Measurements from ENCODE around the gene ORM1. TPM values are rescaled to one million over a fixed set of nuclear protein-coding genes. Genes with fewer than 3 reads are reported as not detected.
A peak's percentile ranks its signal among the peaks of the same experiment; 100 is the strongest.

ORM1 gene
- total RNA-seq, 1 donor from 2014 or later, result 9.2 TPM

DNA sequence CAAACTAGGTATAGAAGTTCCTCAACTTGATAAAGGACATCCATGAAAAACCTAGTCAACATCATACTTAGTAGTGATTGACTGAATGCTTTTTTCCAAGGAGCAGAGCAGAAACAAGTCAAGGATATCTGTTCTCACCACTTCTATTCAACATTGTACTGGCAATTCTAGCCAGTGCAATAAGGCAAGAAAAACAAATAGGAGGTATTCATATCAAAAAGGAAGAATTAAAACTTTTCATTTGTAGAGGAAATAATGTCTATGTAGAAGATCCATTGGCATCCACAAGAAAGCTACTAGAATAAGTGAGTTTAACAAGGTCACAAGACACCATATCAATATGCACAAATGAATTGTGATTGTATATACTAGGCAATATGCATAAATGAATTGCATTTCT lies 28.2 kb upstream of the ORM1 start:
- peaks cover 6% of the 10 kb centered on the region for H3K36me3 ChIP-seq
- intact Hi-C loops (cut with DNase I), result loop anchor here (10.0 kb wide), 1 partner anchor 190 kb away; no protein-coding TSS in a partner anchor

DNA sequence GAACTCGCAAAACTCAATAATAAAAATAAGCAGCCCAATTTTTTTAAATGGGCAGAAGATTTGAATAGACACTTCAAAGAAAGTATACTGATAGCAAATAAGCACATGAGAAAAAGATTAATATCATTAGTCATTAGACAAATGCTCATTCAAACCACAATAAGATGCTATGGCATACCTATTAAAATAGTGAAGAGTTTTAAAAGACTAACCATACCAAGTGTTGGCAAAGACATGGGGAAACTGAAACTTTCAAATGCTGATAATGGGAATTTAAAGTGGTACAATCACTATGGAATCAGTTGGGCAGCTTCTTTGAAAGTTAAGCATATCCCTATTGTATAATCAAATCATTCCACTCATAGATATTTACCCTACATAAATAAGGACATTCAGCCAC lies 26.6 kb upstream of the ORM1 start:
- TF ChIP-seq, protein P1, sequence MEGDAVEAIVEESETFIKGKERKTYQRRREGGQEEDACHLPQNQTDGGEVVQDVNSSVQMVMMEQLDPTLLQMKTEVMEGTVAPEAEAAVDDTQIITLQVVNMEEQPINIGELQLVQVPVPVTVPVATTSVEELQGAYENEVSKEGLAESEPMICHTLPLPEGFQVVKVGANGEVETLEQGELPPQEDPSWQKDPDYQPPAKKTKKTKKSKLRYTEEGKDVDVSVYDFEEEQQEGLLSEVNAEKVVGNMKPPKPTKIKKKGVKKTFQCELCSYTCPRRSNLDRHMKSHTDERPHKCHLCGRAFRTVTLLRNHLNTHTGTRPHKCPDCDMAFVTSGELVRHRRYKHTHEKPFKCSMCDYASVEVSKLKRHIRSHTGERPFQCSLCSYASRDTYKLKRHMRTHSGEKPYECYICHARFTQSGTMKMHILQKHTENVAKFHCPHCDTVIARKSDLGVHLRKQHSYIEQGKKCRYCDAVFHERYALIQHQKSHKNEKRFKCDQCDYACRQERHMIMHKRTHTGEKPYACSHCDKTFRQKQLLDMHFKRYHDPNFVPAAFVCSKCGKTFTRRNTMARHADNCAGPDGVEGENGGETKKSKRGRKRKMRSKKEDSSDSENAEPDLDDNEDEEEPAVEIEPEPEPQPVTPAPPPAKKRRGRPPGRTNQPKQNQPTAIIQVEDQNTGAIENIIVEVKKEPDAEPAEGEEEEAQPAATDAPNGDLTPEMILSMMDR (IDR thresholded peaks at IDR 0.05), result no peak
- intact Hi-C loops (cut with DNase I), result loop anchor here (10.0 kb wide), 1 partner anchor 192 kb away; no protein-coding TSS in a partner anchor

More for the DNA sequence above, 28.2 kb upstream of the ORM1 start:
- DNase-seq (no peak), ATAC-seq (no peak)
- TF ChIP-seq, protein P1 (IDR thresholded peaks at IDR 0.05), result no peak
- Histone ChIP-seq H3K9me3 (peaks cover 9% of the 10 kb centered on the region), H3K27me3 (ENCODE audit: low read depth) (no peaks in the 10 kb centered on the region), H3K27ac (no peak overlapping the region), H3K4me3 (no peak overlapping the region), H3K4me1 (no peaks in the 10 kb centered on the region)

DNA sequence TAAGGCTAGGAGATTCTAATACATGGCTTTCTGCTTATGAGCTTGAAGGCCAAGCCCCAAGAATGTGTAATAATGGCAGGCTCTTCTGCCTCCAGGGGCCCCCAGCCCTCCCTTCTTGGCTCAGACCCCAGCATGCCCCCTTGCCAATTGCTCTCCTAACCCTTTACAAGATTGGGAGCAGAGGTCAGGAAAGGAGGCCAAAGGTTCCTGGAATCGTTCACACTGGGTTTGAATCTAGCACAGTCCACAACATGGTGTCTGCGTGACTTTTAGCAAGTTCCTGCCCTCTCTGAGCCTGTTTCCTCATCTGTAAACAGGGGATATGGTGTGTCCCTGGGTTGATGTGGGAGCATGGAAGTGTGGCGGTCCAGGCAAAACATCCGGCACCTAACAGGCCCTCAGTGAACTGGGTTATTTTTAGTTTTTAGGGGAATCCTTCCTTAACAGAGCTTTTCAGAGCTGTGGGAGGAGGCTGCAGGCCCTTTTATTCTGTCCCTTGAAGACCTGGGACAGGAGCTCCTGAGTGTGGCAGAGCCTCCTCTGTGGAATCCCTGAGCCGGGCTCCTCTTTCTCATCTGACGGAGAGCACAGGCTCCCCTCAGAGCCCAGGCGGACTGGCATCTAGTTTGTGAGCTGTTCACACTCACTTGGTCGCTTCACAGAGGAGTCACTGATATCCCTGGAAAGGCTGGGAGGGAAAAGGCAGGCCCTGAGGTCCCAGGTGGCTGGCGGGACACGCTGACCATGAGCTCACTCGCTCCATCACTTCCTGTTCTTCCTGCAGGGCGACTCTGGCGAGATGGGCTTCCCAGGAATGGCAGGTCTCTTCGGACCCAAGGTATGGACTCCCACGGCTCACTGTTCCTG lies 23.4 kb upstream of the ORM1 start:
- DNase-seq (peak; percentile 26), ATAC-seq (no peak)
- Histone ChIP-seq H3K27me3 (ENCODE audit: low read depth) (peaks cover 3% of the 10 kb centered on the region), H3K9me3 (peaks cover 5% of the 10 kb centered on the region), H3K27ac (no peak overlapping the region), H3K4me1 (no peaks in the 10 kb centered on the region), H3K4me3 (no peak overlapping the region), H3K36me3 (no peaks in the 10 kb centered on the region)
- intact Hi-C loops (cut with DNase I), result loop anchor here (10.0 kb wide), 1 partner anchor 195 kb away; no protein-coding TSS in a partner anchor
- TF ChIP-seq, protein P1 (IDR thresholded peaks at IDR 0.05), result no peak

More for the DNA sequence above, 26.6 kb upstream of the ORM1 start:
- DNase-seq (no peak), ATAC-seq (no peak)
- H3K27ac ChIP-seq, result no peak overlapping the region
- no peaks in the 10 kb centered on the region for H3K27me3 ChIP-seq (ENCODE audit: low read depth)
- H3K9me3 ChIP-seq, result peaks cover 9% of the 10 kb centered on the region
- no peak overlapping the region for H3K4me3 ChIP-seq
- peaks cover 6% of the 10 kb centered on the region for H3K36me3 ChIP-seq
- no peaks in the 10 kb centered on the region for H3K4me1 ChIP-seq

DNA sequence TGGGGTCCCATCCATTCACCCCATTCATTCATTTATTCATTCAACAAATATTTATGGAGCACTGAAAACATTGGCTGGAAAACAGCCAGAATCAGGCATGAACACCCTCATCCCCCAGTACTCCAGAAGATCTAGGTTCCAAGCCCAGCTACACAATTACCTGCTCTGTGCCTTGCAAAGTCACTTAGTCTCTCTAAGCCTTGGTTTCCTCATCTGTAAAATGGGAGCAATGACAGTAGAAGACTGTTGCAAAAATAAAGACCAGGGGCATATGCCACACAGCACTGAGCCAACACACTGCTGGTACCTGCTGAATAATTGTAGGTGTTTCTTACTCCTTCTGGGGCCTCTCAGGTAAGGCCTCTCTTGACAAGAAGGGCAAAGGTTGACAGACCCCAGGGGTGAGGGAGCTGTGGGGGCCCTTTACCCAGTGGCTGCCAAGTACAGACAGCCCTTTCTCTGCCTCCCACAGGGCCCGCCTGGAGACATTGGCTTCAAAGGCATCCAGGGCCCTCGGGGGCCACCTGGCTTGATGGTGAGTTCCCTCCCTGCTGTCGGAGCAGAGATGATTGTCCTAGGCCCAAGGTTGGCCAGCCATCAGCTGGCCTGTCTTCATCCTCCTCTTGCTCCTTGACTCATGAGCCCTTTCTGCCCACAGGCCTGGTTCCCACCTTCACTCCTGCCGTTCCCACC lies 22.6 kb upstream of the ORM1 start:
- H3K27me3 ChIP-seq (ENCODE audit: low read depth), result peaks cover 4% of the 10 kb centered on the region
- intact Hi-C loops (cut with DNase I), result no loop called here
- no peak overlapping the region for H3K27ac ChIP-seq
- peaks cover 5% of the 10 kb centered on the region for H3K9me3 ChIP-seq
- ATAC-seq, result no peak
- H3K4me1 ChIP-seq, result no peaks in the 10 kb centered on the region
- DNase-seq, result peak; percentile 14
- no peaks in the 10 kb centered on the region for H3K36me3 ChIP-seq
- H3K4me3 ChIP-seq, result no peak overlapping the region
- TF ChIP-seq, protein P1 (IDR thresholded peaks at IDR 0.05), result no peak

DNA sequence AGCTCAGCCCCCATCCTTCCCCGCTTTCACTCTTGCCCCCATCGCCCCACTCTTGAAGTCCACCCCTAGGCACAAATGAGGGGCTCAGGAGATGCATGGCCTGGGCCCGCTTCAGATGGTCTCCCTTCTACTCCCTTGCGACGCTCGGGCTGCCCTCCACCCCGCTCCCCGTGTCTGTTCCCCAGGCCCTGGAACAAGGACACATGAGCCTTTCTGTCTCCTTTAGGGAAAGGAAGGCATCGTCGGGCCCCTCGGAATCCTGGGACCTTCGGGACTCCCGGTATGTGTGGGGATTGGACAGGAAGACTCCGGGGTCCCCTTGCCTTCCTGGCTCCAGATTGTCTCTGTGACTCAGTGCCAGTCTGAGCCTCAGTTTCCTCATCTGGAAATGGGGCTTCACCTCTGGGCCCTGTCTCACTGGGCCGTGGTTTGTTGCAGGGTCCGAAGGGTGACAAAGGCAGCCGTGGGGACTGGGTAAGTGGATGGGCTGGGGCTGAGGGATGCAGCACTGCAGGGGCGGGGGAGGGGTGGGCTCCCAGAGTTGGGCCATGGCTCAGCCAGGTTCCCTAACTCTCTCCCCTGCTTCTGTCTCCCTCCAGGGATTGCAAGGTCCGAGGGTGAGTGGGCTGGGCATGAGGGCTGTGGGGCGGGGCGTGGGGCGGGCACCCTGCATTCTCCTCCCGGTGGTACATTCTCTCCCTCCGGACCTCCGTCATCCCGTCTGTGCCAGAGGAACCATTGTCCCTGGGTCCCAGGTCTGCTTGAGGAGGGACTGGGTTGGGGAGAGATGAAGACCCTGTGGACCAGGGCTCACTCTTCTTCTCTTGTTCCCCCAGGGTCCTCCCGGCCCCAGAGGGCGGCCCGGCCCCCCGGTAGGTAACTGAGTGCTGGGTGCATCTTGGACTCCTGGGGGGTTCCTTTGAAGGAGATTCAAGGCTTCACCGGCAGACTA lies 21.8 kb upstream of the ORM1 start:
- no peak overlapping the region for H3K4me3 ChIP-seq
- peaks cover 8% of the 10 kb centered on the region for H3K27me3 ChIP-seq (ENCODE audit: low read depth)
- ATAC-seq, result no peak
- peaks cover 5% of the 10 kb centered on the region for H3K9me3 ChIP-seq
- intact Hi-C loops (cut with DNase I), result no loop called here
- H3K27ac ChIP-seq, result no peak overlapping the region
- H3K4me1 ChIP-seq, result no peaks in the 10 kb centered on the region
- no peaks in the 10 kb centered on the region for H3K36me3 ChIP-seq
- DNase-seq, result peak; percentile 23
- TF ChIP-seq, protein P1 (IDR thresholded peaks at IDR 0.05), result no peak
